ENCODE results near the gene MYO3B. TPM values are rescaled to one million over a fixed set of nuclear protein-coding genes. Genes with fewer than 3 reads are reported as not detected.

Gene MYO3B
- polyA plus RNA-seq, 1 of the 3 experiments (the other 2 are of a cell fraction): not detected

- ChIA-PET CTCF (interaction anchor here (0.8 to 3.8 kb wide), 28 partner anchors 9 to 549 kb away, joined by 3 to 50 read pairs (median 4); partner anchors contain the start of gene GAD1), POLR2A (no interaction called here)
- peaks cover 4% of the 10 kb centered on the region; the same call in 1 of the 2 replicates for H3K9me3 ChIP-seq
- no peaks in the 10 kb centered on the region for H3K9me2 ChIP-seq
- H3K36me3 ChIP-seq (replicated peaks in 1 of 2; ENCODE audit: control insufficient read depth in 1 of 2, insufficient read depth in 2 of 2, low read length in 1 of 2): no peaks in the 10 kb centered on the region
- H3K4me1 ChIP-seq (ENCODE audit: control insufficient read depth in 1 of 2, insufficient read depth in 2 of 2, low read depth in 1 of 2, low read length in 1 of 2): no peaks in the 10 kb centered on the region
- H2AFZ ChIP-seq (ENCODE audit: low read depth): no peak overlapping the region
- H3K79me2 ChIP-seq (ENCODE audit: insufficient read depth): no peaks in the 10 kb centered on the region
- TF ChIP-seq REST (IDR thresholded peaks at IDR 0.05; ENCODE audit: low read depth, low read length) (no peak), ELF1 (IDR thresholded peaks at IDR 0.05) (no peak), CHD2 (IDR thresholded peaks at IDR 0.05; ENCODE audit: low read length, partially characterized antibody) (no peak), FOSL2 (IDR thresholded peaks at IDR 0.05; ENCODE audit: borderline replicate concordance, low read depth) (no peak), EP300 (IDR thresholded peaks at IDR 0.05; ENCODE audit: borderline replicate concordance in 1 of 2, low read depth in 1 of 2, low read length in 1 of 2) (no peak), TAF1 (IDR thresholded peaks at IDR 0.05; ENCODE audit: borderline replicate concordance, low read depth, low read length) (no peak), RCOR1 (IDR thresholded peaks at IDR 0.05; ENCODE audit: low read length) (no peak), POLR2AphosphoS5 (IDR thresholded peaks at IDR 0.05; ENCODE audit: low read depth, low read length) (no peak), IRF3 (IDR thresholded peaks at IDR 0.05; ENCODE audit: low read depth, low read length) (no peak), TCF12 (IDR thresholded peaks at IDR 0.05) (no peak), FOXJ3 (CRISPR knock-in tag; IDR thresholded peaks at IDR 0.05) (no peak)
- no peak overlapping the region for H3K9ac ChIP-seq
- H3F3A ChIP-seq (replicated peaks; ENCODE audit: insufficient read depth): no peaks in the 10 kb centered on the region
- H3K27ac ChIP-seq (ENCODE audit: low read depth in 2 of 2, low read length in 1 of 2): no peak overlapping the region
- no peaks in the 10 kb centered on the region for H3K27me3 ChIP-seq (ENCODE audit: insufficient read depth)
- 26% methylated on average over 4 of the region's 4 CpGs for WGBS (ENCODE audit: low lambda C conversion rate)
- no peak overlapping the region for H3K4me3 ChIP-seq (ENCODE audit: low read depth in 2 of 2, low read length in 1 of 2)
- H3K4me2 ChIP-seq: no peak overlapping the region
- H4K20me1 ChIP-seq (ENCODE audit: insufficient read depth): no peaks in the 10 kb centered on the region
- DNase-seq: no peak
Observed at GRCh38 chr2:170323743-170324142, 145.8 kb downstream of the MYO3B start.

GRCh38 chr2:170324640-170325046 lies 146.7 kb downstream of the MYO3B start:
- TF ChIP-seq RAD21 (IDR thresholded peaks at IDR 0.05; ENCODE audit: low read length) (peak; percentile 83), CHD2 (IDR thresholded peaks at IDR 0.05; ENCODE audit: low read length, partially characterized antibody) (no peak), CTCF (IDR thresholded peaks at IDR 0.05) (peak; percentile 62), NRF1 (IDR thresholded peaks at IDR 0.05; ENCODE audit: low read depth, low read length) (no peak), SMC3 (IDR thresholded peaks at IDR 0.05; ENCODE audit: low read depth, low read length) (peak; percentile 65)
- Histone ChIP-seq H3K4me2 (no peak overlapping the region), H3F3A (replicated peaks; ENCODE audit: insufficient read depth) (no peaks in the 10 kb centered on the region), H3K9ac (no peak overlapping the region), H3K4me1 (ENCODE audit: control insufficient read depth in 1 of 2, insufficient read depth in 2 of 2, low read depth in 1 of 2, low read length in 1 of 2) (no peaks in the 10 kb centered on the region), H2AFZ (ENCODE audit: low read depth) (no peak overlapping the region), H3K9me2 (no peaks in the 10 kb centered on the region), H3K27ac (ENCODE audit: low read depth in 2 of 2, low read length in 1 of 2) (no peak overlapping the region), H3K36me3 (replicated peaks in 1 of 2; ENCODE audit: control insufficient read depth in 1 of 2, insufficient read depth in 2 of 2, low read length in 1 of 2) (no peaks in the 10 kb centered on the region), H4K20me1 (ENCODE audit: insufficient read depth) (no peaks in the 10 kb centered on the region), H3K4me3 (ENCODE audit: low read depth in 2 of 2, low read length in 1 of 2) (peak overlapping the region in 1 of 2 experiments; percentile 31; a peak in 1 of 4 replicates), H3K79me2 (ENCODE audit: insufficient read depth) (no peaks in the 10 kb centered on the region), H3K9me3 (peaks cover 4% of the 10 kb centered on the region; the same call in 1 of the 2 replicates), H3K27me3 (ENCODE audit: insufficient read depth) (no peaks in the 10 kb centered on the region)
- POLR2A ChIA-PET: no interaction called here
- DNase-seq: peak; percentile 24
- WGBS (ENCODE audit: low lambda C conversion rate): 18% methylated on average over 4 of the region's 4 CpGs
- CTCF ChIA-PET: interaction anchor here (0.8 to 3.8 kb wide), 29 partner anchors 9 to 548 kb away, joined by 3 to 50 read pairs (median 5); partner anchors contain the start of gene GAD1

Measured in SK-N-SH (cell line).